SK-N-SH (cell line): ENCODE measurements around the gene FAM20A. TPM values are rescaled to one million over a fixed set of nuclear protein-coding genes. Genes with fewer than 3 reads are reported as not detected.

Experiments used
- CTCF ChIA-PET: fragments of 300-600, 350-600 bp; formaldehyde crosslinking; extraction: SDS; loops from one replicate; lab custom pipeline; 2021; lab: Yijun Ruan, JAX
- POLR2A ChIA-PET: fragments of 350-600 bp; sonication (Branson Sonifier 250); formaldehyde crosslinking; extraction: SDS; loops from one replicate; lab custom pipeline; 2020; ENCODE audit warnings: antibody characterized with exemption, inconsistent platforms; lab: Yijun Ruan, JAX
- DNase-seq: peaks from one replicate; pipeline ENCODE4 v3.0.0; 2012
- H2AFZ ChIP-seq: fragments of 200-600 bp; sonication (generic); 2 replicates; pipeline ENCODE4 v1.8.1; 2016; ENCODE audit warnings: antibody characterized with exemption, mild to moderate bottlenecking, low read depth
- H3F3A ChIP-seq: fragments of 200-600 bp; sonication (generic); replicated peaks from 2 replicates; pipeline ENCODE3; 2016; ENCODE audit warnings: antibody characterized with exemption, mild to moderate bottlenecking; ENCODE audit not compliant: insufficient read depth
- H3K27ac ChIP-seq, 2 experiments: fragments of 200-500 bp in 1 of 2; fragments of 200-600 bp in 1 of 2; sonication (Bioruptor generic) in 1 of 2; sonication (generic), shearing (Covaris generic) in 1 of 2; 2 replicates each; pipeline versions ENCODE4 v1.5.1 to v1.6.1; 2014 to 2016; ENCODE audit warnings: low read depth in 2 of 2, inconsistent platforms in 1 of 2, low read length in 1 of 2, mild to moderate bottlenecking in 1 of 2, mixed read lengths in 1 of 2
- H3K27me3 ChIP-seq: fragments of 200-600 bp; sonication (generic), shearing (Covaris generic); 2 replicates; pipeline ENCODE4 v1.6.1; 2016; ENCODE audit warnings: mixed run types; ENCODE audit not compliant: insufficient read depth
- H3K36me3 ChIP-seq, 2 experiments: fragments of 200-500 bp in 1 of 2; fragments of 200-600 bp in 1 of 2; sonication (Bioruptor generic) in 1 of 2; sonication (generic) in 1 of 2; replicated peaks in 1 of 2; 2 replicates each; pipeline versions ENCODE3 to v1.5.1; 2014 to 2016; ENCODE audit warnings: low read length in 1 of 2, mild to moderate bottlenecking in 1 of 2; ENCODE audit not compliant: insufficient read depth in 2 of 2, control insufficient read depth in 1 of 2
- H3K4me1 ChIP-seq, 2 experiments: fragments of 200-500 bp in 1 of 2; fragments of 200-600 bp in 1 of 2; sonication (Bioruptor generic) in 1 of 2; sonication (generic), shearing (Covaris generic) in 1 of 2; 2 replicates each; pipeline versions ENCODE4 v1.5.1 to v1.6.1; 2014 to 2016; ENCODE audit warnings: low read depth in 1 of 2, low read length in 1 of 2, mixed run types in 1 of 2; ENCODE audit not compliant: insufficient read depth in 2 of 2, control insufficient read depth in 1 of 2
- H3K4me2 ChIP-seq: fragments of 200-600 bp; sonication (generic), shearing (Covaris generic); 2 replicates; pipeline ENCODE4 v1.6.1; 2017; ENCODE audit warnings: mixed run types
- H3K4me3 ChIP-seq, 2 experiments: fragments of 200-500 bp in 1 of 2; fragments of 200-600 bp in 1 of 2; sonication (Bioruptor generic) in 1 of 2; sonication (generic), shearing (Covaris generic) in 1 of 2; 2 replicates each; pipeline versions ENCODE4 v1.5.1 to v1.8.1; 2014 to 2016; ENCODE audit warnings: low read depth in 2 of 2, inconsistent platforms in 1 of 2, low read length in 1 of 2, mild to moderate bottlenecking in 1 of 2, mixed read lengths in 1 of 2, moderate library complexity in 1 of 2
- H3K79me2 ChIP-seq: fragments of 200-600 bp; sonication (generic); 2 replicates; pipeline ENCODE4 v1.8.1; 2017; ENCODE audit warnings: mild to moderate bottlenecking; ENCODE audit not compliant: insufficient read depth
- H3K9ac ChIP-seq: fragments of 200-600 bp; sonication (generic); 2 replicates; pipeline ENCODE4 v1.6.1; 2017; ENCODE audit warnings: mixed run types
- H3K9me2 ChIP-seq: fragments of 200-600 bp; sonication (generic); 2 replicates; pipeline ENCODE4 v1.6.1; 2017; ENCODE audit warnings: mixed run types
- H3K9me3 ChIP-seq: fragments of 200-600 bp; sonication (generic); 2 replicates; pipeline ENCODE4 v1.6.1; 2017; ENCODE audit warnings: mixed run types, mild to moderate bottlenecking, moderate library complexity
- H4K20me1 ChIP-seq: fragments of 200-600 bp; sonication (generic); 2 replicates; pipeline ENCODE4 v1.6.1; 2017; ENCODE audit warnings: mild to moderate bottlenecking, mixed run types; ENCODE audit not compliant: insufficient read depth
- CTCF ChIP-seq: fragments of 200-600 bp; sonication (generic); IDR thresholded peaks from 2 replicates; pipeline ENCODE4 v1.6.1; 2017; ENCODE audit warnings: antibody characterized with exemption, mild to moderate bottlenecking, moderate library complexity
- FOXM1 ChIP-seq: IDR thresholded peaks from 2 replicates; pipeline ENCODE4 v1.4.0; 2012; ENCODE audit warnings: low read depth, mild to moderate bottlenecking
- GATA2 ChIP-seq: sonication (generic); formaldehyde crosslinking; IDR thresholded peaks from 2 replicates; pipeline ENCODE4 v1.5.0; 2020; ENCODE audit warnings: mild to moderate bottlenecking, missing genetic modification reagents
- JUND ChIP-seq: IDR thresholded peaks from 2 replicates; pipeline ENCODE4 v1.4.0; 2012
- MAX ChIP-seq: IDR thresholded peaks from 2 replicates; pipeline ENCODE4 v1.4.0; 2012; ENCODE audit warnings: low read depth
- MEF2A ChIP-seq: IDR thresholded peaks from 2 replicates; pipeline ENCODE4 v1.4.0; 2012; ENCODE audit warnings: low read depth, borderline replicate concordance
- NRF1 ChIP-seq: IDR thresholded peaks from 2 replicates; pipeline ENCODE4 v1.6.1; 2012; ENCODE audit warnings: low read depth, mild to moderate bottlenecking, low read length
- PBX3 ChIP-seq: IDR thresholded peaks from 2 replicates; pipeline ENCODE4; 2012
- RFX5 ChIP-seq: IDR thresholded peaks from 2 replicates; pipeline ENCODE4 v1.6.1; 2012; ENCODE audit warnings: mild to moderate bottlenecking, improper control_type of control experiment, low read length
- USF2 ChIP-seq: fragments of 150-350 bp; IDR thresholded peaks from 2 replicates; pipeline ENCODE4 v1.6.1; 2017; ENCODE audit warnings: antibody characterized with exemption, low read length, low read depth, borderline replicate concordance
- ZBTB33 ChIP-seq: IDR thresholded peaks from 2 replicates; pipeline ENCODE4 v1.4.0; 2012; ENCODE audit warnings: low read depth, borderline replicate concordance
- WGBS: methylation state at CpG from one replicate; pipeline ENCODE4 v1.1.6; 2017; ENCODE audit warnings: low lambda C conversion rate; 5-methylcytosine and 5-hydroxymethylcytosine counted together
- polyA plus RNA-seq, 3 experiments: library from polyadenylated mRNA; depleted of rRNA; stranded (reverse); fragments of >200 nt; gene quantifications; 2 replicates each; pipeline ENCODE4 v1.2.3, GENCODE V29; 2012

The FAM20A gene
- polyA plus RNA-seq, 1 of the 3 experiments (the other 2 are of a cell fraction): not detected

- Histone ChIP-seq H3K27me3 (no peaks in the 10 kb centered on the region), H3K27ac (no peak overlapping the region), H3K4me1 (no peaks in the 10 kb centered on the region), H3K9me2 (no peaks in the 10 kb centered on the region), H3K9me3 (no peaks in the 10 kb centered on the region), H2AFZ (no peak overlapping the region), H3K9ac (no peak overlapping the region), H3F3A (no peaks in the 10 kb centered on the region), H3K79me2 (no peaks in the 10 kb centered on the region), H3K4me3 (no peak overlapping the region), H3K36me3 (no peaks in the 10 kb centered on the region), H4K20me1 (no peaks in the 10 kb centered on the region), H3K4me2 (no peak overlapping the region)
- POLR2A ChIA-PET: no interaction called here
- 23% methylated on average over 4 of the region's 4 CpGs for WGBS
- no peak for DNase-seq
- TF ChIP-seq GATA2 (CRISPR knock-in tag) (no peak), FOXM1 (no peak), NRF1 (no peak), RFX5 (no peak), CTCF (no peak), ZBTB33 (no peak), JUND (no peak), PBX3 (no peak), USF2 (no peak), MAX (no peak)
- CTCF ChIA-PET: interaction anchor here (1.2 kb wide), 1 partner anchor 16 kb away, joined by 3 read pairs; no protein-coding TSS in a partner anchor
Observed at GRCh38 chr17:68642118-68642412, 40.9 kb upstream of the FAM20A start.

- no peaks in the 10 kb centered on the region for H3K4me1 ChIP-seq
- DNase-seq: no peak
- no peak overlapping the region for H3K27ac ChIP-seq
- no peak overlapping the region for H2AFZ ChIP-seq
- no peaks in the 10 kb centered on the region for H3K79me2 ChIP-seq
- POLR2A ChIA-PET: no interaction called here
- H3F3A ChIP-seq: no peaks in the 10 kb centered on the region
- no peak for TF ChIP-seq MEF2A
- TF ChIP-seq RFX5: no peak
- no peak for TF ChIP-seq GATA2 (CRISPR knock-in tag)
- no peak for TF ChIP-seq NRF1
- no peaks in the 10 kb centered on the region for H3K36me3 ChIP-seq
- no peaks in the 10 kb centered on the region for H3K9me3 ChIP-seq
- no peak overlapping the region for H3K9ac ChIP-seq
- H3K9me2 ChIP-seq: no peaks in the 10 kb centered on the region
- WGBS: 49% methylated on average over 9 of the region's 9 CpGs
- H3K4me3 ChIP-seq: no peak overlapping the region
- no peaks in the 10 kb centered on the region for H3K27me3 ChIP-seq
- CTCF ChIA-PET: interaction anchor here (0.7 to 1.4 kb wide), 4 partner anchors 13 to 134 kb away, joined by 3 to 4 read pairs (median 3); no protein-coding TSS in a partner anchor
- no peaks in the 10 kb centered on the region for H4K20me1 ChIP-seq
- no peak overlapping the region for H3K4me2 ChIP-seq
Observed at GRCh38 chr17:68641276-68642117, 40.3 kb upstream of the FAM20A start.
